Mesenchymal stem cell (in vitro differentiated cells and primary cell): ENCODE results near the gene FRAS1.
"Not testable (repeated sequence)": the region's sequence is repeated elsewhere in the genome, so short reads cannot be mapped to it uniquely, and the experiment has no call there.

Source experiments
- DNase-seq: peaks from one replicate; pipeline ENCODE4 v3.0.0-alpha.2; 2013
- H2AFZ ChIP-seq: one replicate; pipeline ENCODE4 v1.6.1; 2013; ENCODE audit warnings: low read depth, mild to moderate bottlenecking, control low read depth, inconsistent platforms, low read length, moderate library complexity
- H2AK5ac ChIP-seq: 2 replicates; pipeline ENCODE4 v1.6.1; 2013; ENCODE audit warnings: low read length, moderate library complexity, mild to moderate bottlenecking, inconsistent platforms; ENCODE audit not compliant: severe bottlenecking
- H2BK120ac ChIP-seq: one replicate; pipeline ENCODE4 v1.6.1; 2013; ENCODE audit warnings: low read depth, mild to moderate bottlenecking, inconsistent platforms, low read length, moderate library complexity
- H2BK12ac ChIP-seq, 2 experiments: one replicate each; pipeline ENCODE4 v1.6.1; 2013; ENCODE audit warnings: inconsistent platforms in 2 of 2, low read length in 2 of 2, mild to moderate bottlenecking in 2 of 2, moderate library complexity in 2 of 2, control low read depth in 1 of 2
- H2BK15ac ChIP-seq: one replicate; pipeline ENCODE4 v1.6.1; 2013; ENCODE audit warnings: mild to moderate bottlenecking, low read depth, inconsistent platforms; ENCODE audit not compliant: poor library complexity, severe bottlenecking
- H2BK5ac ChIP-seq: 2 replicates; pipeline ENCODE4 v1.6.1; 2013; ENCODE audit warnings: low read depth, mild to moderate bottlenecking, low read length, control low read depth, inconsistent platforms; ENCODE audit not compliant: poor library complexity, severe bottlenecking
- H3K14ac ChIP-seq, 2 experiments: one replicate each; pipeline ENCODE4 v1.6.1; 2013; ENCODE audit warnings: inconsistent platforms in 2 of 2, low read length in 2 of 2, control low read depth in 1 of 2, mild to moderate bottlenecking in 1 of 2, moderate library complexity in 1 of 2
- H3K18ac ChIP-seq, 2 experiments: one replicate each; pipeline ENCODE4 v1.6.1; 2013; ENCODE audit warnings: inconsistent platforms in 2 of 2, low read length in 2 of 2, control low read depth in 1 of 2, low read depth in 1 of 2, mild to moderate bottlenecking in 1 of 2
- H3K23ac ChIP-seq, 2 experiments: one replicate each; pipeline ENCODE4 v1.6.1; 2013; ENCODE audit warnings: inconsistent platforms in 2 of 2, low read length in 2 of 2, mild to moderate bottlenecking in 2 of 2, moderate library complexity in 2 of 2, control low read depth in 1 of 2
- H3K27ac ChIP-seq: 2 replicates; pipeline ENCODE4 v1.5.1; 2013; ENCODE audit warnings: mild to moderate bottlenecking, moderate library complexity, low read length, control low read depth, inconsistent platforms; ENCODE audit not compliant: poor library complexity, severe bottlenecking
- H3K27me3 ChIP-seq, 2 experiments: 2 replicates each; pipeline versions ENCODE4 v1.6.1 to v1.7.0; 2013; ENCODE audit warnings: low read length in 2 of 2, mild to moderate bottlenecking in 2 of 2, moderate library complexity in 2 of 2, control low read depth in 1 of 2, inconsistent platforms in 1 of 2; ENCODE audit not compliant: control insufficient read depth in 1 of 2, insufficient read depth in 1 of 2
- H3K36me3 ChIP-seq, 2 experiments: 2 replicates each; pipeline versions ENCODE4 v1.6.1 to v1.7.0; 2013; ENCODE audit warnings: low read length in 2 of 2, control low read depth in 1 of 2, inconsistent platforms in 1 of 2, low read depth in 1 of 2, mild to moderate bottlenecking in 1 of 2; ENCODE audit not compliant: insufficient read depth in 2 of 2, control insufficient read depth in 1 of 2
- H3K4ac ChIP-seq, 2 experiments: one replicate each; pipeline ENCODE4 v1.6.1; 2013; ENCODE audit warnings: inconsistent platforms in 2 of 2, low read length in 2 of 2, mild to moderate bottlenecking in 2 of 2, moderate library complexity in 2 of 2, control low read depth in 1 of 2, low read depth in 1 of 2
- H3K4me1 ChIP-seq: 2 replicates; pipeline ENCODE4 v1.6.1; 2013; ENCODE audit warnings: low read depth, low read length, control low read depth; ENCODE audit not compliant: control insufficient read depth, insufficient read depth
- H3K4me2 ChIP-seq: 2 replicates; pipeline ENCODE4 v1.6.1; 2013; ENCODE audit warnings: low read length, mild to moderate bottlenecking, inconsistent platforms; ENCODE audit not compliant: poor library complexity, severe bottlenecking
- H3K4me3 ChIP-seq, 2 experiments: 2 replicates each; pipeline versions ENCODE4 v1.5.1 to v1.7.0; 2013; ENCODE audit warnings: low read length in 2 of 2, mild to moderate bottlenecking in 2 of 2, control low read depth in 1 of 2, low read depth in 1 of 2; ENCODE audit not compliant: insufficient read depth in 1 of 2
- H3K79me1 ChIP-seq: replicated peaks from 2 replicates; pipeline ENCODE4 v1.6.1; 2013; ENCODE audit warnings: mild to moderate bottlenecking, control low read depth, low read length, inconsistent platforms; ENCODE audit not compliant: poor library complexity, severe bottlenecking
- H3K9ac ChIP-seq: 2 replicates; pipeline ENCODE4 v1.7.0; 2013; ENCODE audit warnings: mild to moderate bottlenecking, low read length, moderate library complexity
- H3K9me3 ChIP-seq: 2 replicates; pipeline ENCODE4 v1.7.0; 2013; ENCODE audit warnings: mild to moderate bottlenecking, low read length; ENCODE audit not compliant: control insufficient read depth
- H4K8ac ChIP-seq: one replicate; pipeline ENCODE4 v1.6.1; 2013; ENCODE audit warnings: inconsistent platforms, mild to moderate bottlenecking, low read length, moderate library complexity
- H4K91ac ChIP-seq: one replicate; pipeline ENCODE4 v1.6.1; 2013; ENCODE audit warnings: mild to moderate bottlenecking, low read length, inconsistent platforms
- WGBS: methylation state at CpG from one replicate; pipeline ENCODE4 v1.1.7; 2013; ENCODE audit warnings: mixed read lengths; 5-methylcytosine and 5-hydroxymethylcytosine counted together

FRAS1 gene

DNA sequence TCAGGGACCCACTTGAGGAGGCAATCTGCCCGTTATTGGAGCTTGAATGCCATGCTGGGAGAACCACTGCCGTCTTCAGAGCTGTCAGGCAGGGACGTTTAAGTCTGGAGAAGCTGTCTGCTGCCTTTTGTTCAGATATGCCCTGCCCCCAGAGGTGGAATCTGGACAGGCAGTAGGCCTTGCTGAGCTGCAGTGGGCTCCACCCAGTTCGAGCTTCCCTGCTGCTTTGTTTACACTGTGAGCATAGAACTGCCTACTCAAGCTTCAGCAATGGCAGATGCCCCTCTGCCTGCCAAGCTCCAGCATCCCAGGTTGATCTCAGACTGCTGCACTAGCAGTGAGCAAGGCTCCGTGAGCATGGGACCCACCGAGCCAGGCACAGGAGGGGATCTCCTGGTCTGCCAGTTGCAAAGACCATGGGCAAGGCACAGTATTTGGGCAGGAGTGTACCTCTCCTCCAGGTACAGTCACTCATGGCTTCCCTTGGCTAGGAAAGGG is 68.8 kb downstream of the FRAS1 start:
- not testable (repeated sequence) for H3K27ac ChIP-seq, H2BK120ac ChIP-seq, H3K4ac ChIP-seq, H2BK15ac ChIP-seq, H4K91ac ChIP-seq, H4K8ac ChIP-seq, DNase-seq, H3K36me3 ChIP-seq, H3K4me2 ChIP-seq, H3K14ac ChIP-seq, H3K9me3 ChIP-seq, H3K4me1 ChIP-seq, H2BK5ac ChIP-seq, H3K18ac ChIP-seq, H3K23ac ChIP-seq, H3K4me3 ChIP-seq, H3K27me3 ChIP-seq, H3K79me1 ChIP-seq, H2AFZ ChIP-seq, H3K9ac ChIP-seq, H2BK12ac ChIP-seq, H2AK5ac ChIP-seq
- 46% methylated on average over 6 of the region's 6 CpGs for WGBS

GRCh38 chr4:78129383-78130108 is 72.4 kb downstream of the FRAS1 start:
- Histone ChIP-seq H3K9me3 (no peaks in the 10 kb centered on the region), H2BK120ac (no peak overlapping the region), H3K23ac (no peak overlapping the region), H3K27me3 (no peaks in the 10 kb centered on the region), H3K14ac (no peak overlapping the region), H3K18ac (no peak overlapping the region), H2BK15ac (no peak overlapping the region), H3K4me2 (no peak overlapping the region), H2BK5ac (no peak overlapping the region), H2AFZ (no peak overlapping the region), H3K9ac (no peak overlapping the region), H4K91ac (no peak overlapping the region), H4K8ac (no peak overlapping the region), H3K36me3 (no peaks in the 10 kb centered on the region), H3K4me3 (no peak overlapping the region), H3K27ac (no peak overlapping the region), H3K4ac (no peak overlapping the region), H2BK12ac (no peak overlapping the region), H2AK5ac (no peak overlapping the region), H3K4me1 (peaks cover 5% of the 10 kb centered on the region), H3K79me1 (no peaks in the 10 kb centered on the region)
- 88% methylated on average over 1 of the region's 1 CpG for WGBS
- DNase-seq, result no peak

DNA sequence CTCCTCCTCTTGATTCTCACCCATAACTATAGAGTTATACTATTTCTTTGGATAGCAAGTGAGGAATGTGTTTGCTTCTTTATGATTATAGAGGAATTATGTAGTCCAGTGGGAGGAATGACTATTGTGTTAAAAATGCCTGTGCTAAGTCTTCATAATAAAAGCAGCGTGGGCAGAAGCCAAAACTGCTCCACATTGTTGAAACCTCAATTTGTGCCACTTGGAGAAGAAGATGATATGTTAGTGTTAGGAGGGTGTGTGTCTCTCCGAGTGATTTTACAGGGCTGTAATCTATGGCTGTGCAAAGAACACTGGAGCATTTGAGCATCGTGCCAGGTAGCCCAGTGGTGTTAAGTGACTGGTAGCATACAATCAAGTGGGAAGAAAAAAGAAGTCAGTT is 74.3 kb downstream of the FRAS1 start:
- H3K27ac ChIP-seq, result no peak overlapping the region
- H2AK5ac ChIP-seq, result no peak overlapping the region
- no peak overlapping the region for H3K18ac ChIP-seq
- peak overlapping the region; percentile 28 for H3K9ac ChIP-seq
- no peak for DNase-seq
- no peaks in the 10 kb centered on the region for H3K9me3 ChIP-seq
- no peaks in the 10 kb centered on the region for H3K79me1 ChIP-seq
- H3K4ac ChIP-seq, result no peak overlapping the region
- H3K36me3 ChIP-seq, result no peaks in the 10 kb centered on the region
- H4K91ac ChIP-seq, result no peak overlapping the region
- H2AFZ ChIP-seq, result no peak overlapping the region
- H3K23ac ChIP-seq, result no peak overlapping the region
- no peaks in the 10 kb centered on the region for H3K27me3 ChIP-seq
- H2BK12ac ChIP-seq, result no peak overlapping the region
- H2BK15ac ChIP-seq, result no peak overlapping the region
- no peaks in the 10 kb centered on the region for H3K4me1 ChIP-seq
- 77% methylated on average over 3 of the region's 3 CpGs for WGBS
- H3K14ac ChIP-seq, result no peak overlapping the region
- H2BK120ac ChIP-seq, result no peak overlapping the region
- H4K8ac ChIP-seq, result no peak overlapping the region
- H3K4me2 ChIP-seq, result no peak overlapping the region
- H3K4me3 ChIP-seq, result no peak overlapping the region
- H2BK5ac ChIP-seq, result no peak overlapping the region

- no peak overlapping the region for H3K14ac ChIP-seq
Observed at GRCh38 chr4:78136109-78137081, 79.3 kb downstream of the FRAS1 start.

More at GRCh38 chr4:78136109-78137081, 79.3 kb downstream of the FRAS1 start:
- no peak for DNase-seq
- H3K27me3 ChIP-seq, result no peaks in the 10 kb centered on the region
- no peaks in the 10 kb centered on the region for H3K79me1 ChIP-seq
- 84% methylated on average over 8 of the region's 8 CpGs for WGBS
- H3K9ac ChIP-seq, result no peak overlapping the region
- no peak overlapping the region for H4K91ac ChIP-seq
- H2BK5ac ChIP-seq, result no peak overlapping the region
- no peak overlapping the region for H3K4me2 ChIP-seq
- H4K8ac ChIP-seq, result no peak overlapping the region
- no peaks in the 10 kb centered on the region for H3K36me3 ChIP-seq
- H3K18ac ChIP-seq, result no peak overlapping the region
- H3K23ac ChIP-seq, result no peak overlapping the region
- no peaks in the 10 kb centered on the region for H3K9me3 ChIP-seq
- no peak overlapping the region for H2AK5ac ChIP-seq
- no peak overlapping the region for H2AFZ ChIP-seq
- H2BK120ac ChIP-seq, result no peak overlapping the region
- no peak overlapping the region for H3K27ac ChIP-seq
- H3K4me1 ChIP-seq, result peaks cover 2% of the 10 kb centered on the region
- H3K4ac ChIP-seq, result no peak overlapping the region
- no peak overlapping the region for H3K4me3 ChIP-seq
- no peak overlapping the region for H2BK12ac ChIP-seq
- no peak overlapping the region for H2BK15ac ChIP-seq
